Mesodermal cell (in vitro differentiated cells): ENCODE measurements around the gene EYS.
"Not testable (repeated sequence)": the region's sequence is repeated elsewhere in the genome, so short reads cannot be mapped to it uniquely, and the experiment has no call there.

Experiments used
- H3K27ac ChIP-seq: 2 replicates; pipeline ENCODE4 v1.7.0; 2013; ENCODE audit warnings: mild to moderate bottlenecking, low read depth, low read length, moderate library complexity; ENCODE audit not compliant: severe bottlenecking
- H3K36me3 ChIP-seq: 2 replicates; pipeline ENCODE4 v1.7.1; 2013; ENCODE audit warnings: mild to moderate bottlenecking, low read length, moderate library complexity; ENCODE audit not compliant: control insufficient read depth, insufficient read depth
- H3K4me1 ChIP-seq: one replicate; pipeline ENCODE4 v1.7.1; 2013; ENCODE audit warnings: mild to moderate bottlenecking, low read length; ENCODE audit not compliant: insufficient read depth, control insufficient read depth, poor library complexity, severe bottlenecking
- H3K4me3 ChIP-seq: 2 replicates; pipeline ENCODE4 v1.7.0; 2013; ENCODE audit warnings: low read length, control low read depth, mild to moderate bottlenecking; ENCODE audit not compliant: insufficient read depth, poor library complexity, severe bottlenecking; ENCODE audit errors: extremely low read depth
- H3K9me3 ChIP-seq: 2 replicates; pipeline ENCODE4 v1.7.1; 2013; ENCODE audit warnings: mild to moderate bottlenecking, low read length, moderate library complexity; ENCODE audit not compliant: control insufficient read depth
- WGBS, 2 experiments: methylation state at CpG; one replicate each; pipeline ENCODE4 v1.1.5; 2013; ENCODE audit warnings: missing lambda C conversion rate in 2 of 2; ENCODE audit not compliant: insufficient coverage in 2 of 2; 5-methylcytosine and 5-hydroxymethylcytosine counted together

The EYS gene

DNA sequence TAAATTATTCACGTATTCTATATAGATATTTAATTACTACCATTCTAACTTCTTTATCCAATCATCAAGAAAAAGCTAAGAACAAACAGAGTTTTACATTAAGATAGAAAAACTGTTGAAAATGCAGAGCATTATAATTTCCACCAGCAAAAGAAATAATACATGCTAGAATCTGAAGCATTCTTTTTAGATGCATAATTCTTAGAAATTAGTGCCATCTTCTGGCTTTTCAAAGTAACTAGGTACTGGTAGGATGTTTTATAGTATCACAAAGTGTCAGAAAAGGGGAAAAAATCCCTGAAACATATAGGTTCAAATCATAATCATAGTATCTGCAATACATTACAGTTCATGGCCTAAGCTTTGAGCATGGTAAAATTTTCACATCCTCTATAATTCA lies 1892.6 kb downstream of the EYS start:
- no peaks in the 10 kb centered on the region for H3K4me1 ChIP-seq
- no peak overlapping the region for H3K4me3 ChIP-seq
- no peaks in the 10 kb centered on the region for H3K9me3 ChIP-seq
- H3K27ac ChIP-seq = no peak overlapping the region
- no CpG with 5 or more reads among the region's 1 CpG for WGBS, 2 experiments
- H3K36me3 ChIP-seq = no peaks in the 10 kb centered on the region

DNA sequence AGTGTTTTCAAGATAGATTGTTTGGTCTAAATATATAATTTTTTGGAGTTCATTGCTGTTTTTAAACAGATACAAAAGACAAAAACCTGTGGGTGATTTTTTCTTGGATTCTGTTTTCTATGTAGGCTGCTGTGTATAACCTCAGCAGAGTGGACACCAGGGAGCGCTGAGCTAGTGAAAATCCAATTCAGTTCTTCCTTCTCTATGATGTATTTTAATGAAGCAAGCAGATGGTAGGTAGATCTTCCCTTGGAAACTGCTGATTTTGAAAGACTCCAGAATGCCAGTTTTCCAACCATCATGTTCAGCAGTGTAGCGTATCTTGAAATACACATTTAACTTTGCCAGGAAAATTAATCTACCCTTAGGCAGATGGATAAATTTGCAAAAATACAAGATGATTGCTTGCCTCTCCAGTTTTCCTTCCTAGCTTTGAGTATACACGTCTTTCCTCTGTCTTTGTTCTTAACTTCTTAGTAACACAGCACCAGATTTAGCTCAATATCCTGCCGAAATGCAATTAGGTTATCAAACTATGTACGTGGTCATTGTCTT lies 1893.4 kb downstream of the EYS start:
- Histone ChIP-seq H3K4me1 (no peaks in the 10 kb centered on the region), H3K27ac (no peak overlapping the region), H3K36me3 (no peaks in the 10 kb centered on the region), H3K4me3 (no peak overlapping the region), H3K9me3 (no peaks in the 10 kb centered on the region)
- 90 to 100% methylated on average over 1 to 3 of the region's 5 CpGs for WGBS, 2 experiments

DNA sequence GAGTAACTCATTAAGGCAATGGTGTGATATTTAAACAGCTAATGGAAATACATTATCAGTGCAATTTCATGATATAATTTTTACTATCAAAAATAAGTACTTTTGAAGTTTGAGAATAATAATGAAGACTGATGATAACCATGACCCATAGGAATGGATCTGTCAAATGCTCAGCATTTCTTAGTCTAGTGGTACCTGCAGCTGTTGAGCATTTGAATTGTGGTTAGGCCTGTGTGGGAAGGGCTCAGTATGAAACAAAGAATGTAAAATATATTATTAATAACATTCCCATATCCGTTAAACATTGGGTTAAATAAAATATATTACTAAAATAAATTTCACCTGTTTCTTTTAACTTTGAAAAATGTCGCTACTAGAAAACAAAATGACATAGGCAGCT lies 1898.5 kb downstream of the EYS start:
- WGBS, 2 experiments = no CpG with 5 or more reads among the region's 2 CpGs
- H3K4me1 ChIP-seq = peaks cover 31% of the 10 kb centered on the region
- H3K4me3 ChIP-seq = no peak overlapping the region
- H3K36me3 ChIP-seq = no peaks in the 10 kb centered on the region
- H3K27ac ChIP-seq = no peak overlapping the region
- H3K9me3 ChIP-seq = no peaks in the 10 kb centered on the region

DNA sequence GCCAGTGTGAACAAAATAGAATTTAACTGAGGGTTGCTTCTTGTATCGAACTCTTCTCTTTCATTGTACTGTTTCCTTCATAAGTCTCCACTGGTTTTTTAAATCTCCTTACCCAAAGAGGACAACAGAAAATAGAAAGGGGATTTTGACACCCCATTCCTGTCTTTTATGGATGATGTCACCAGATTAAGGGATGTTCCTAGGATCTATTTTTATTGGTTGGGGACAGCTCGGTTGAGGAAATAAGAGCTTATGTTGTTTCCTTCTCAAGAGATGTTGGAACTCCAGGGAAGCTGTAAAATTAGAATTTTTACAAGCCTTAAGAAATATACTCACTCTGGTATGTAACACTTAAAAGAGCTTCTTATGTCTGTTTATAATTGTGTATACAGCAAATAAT lies 1900.0 kb downstream of the EYS start:
- WGBS, 2 experiments = 78 to 100% methylated on average over 1 of the region's 2 CpGs
- Histone ChIP-seq H3K9me3 (no peaks in the 10 kb centered on the region), H3K4me3 (no peak overlapping the region), H3K4me1 (peaks cover 31% of the 10 kb centered on the region), H3K27ac (peak overlapping the region; percentile 93), H3K36me3 (no peaks in the 10 kb centered on the region)

DNA sequence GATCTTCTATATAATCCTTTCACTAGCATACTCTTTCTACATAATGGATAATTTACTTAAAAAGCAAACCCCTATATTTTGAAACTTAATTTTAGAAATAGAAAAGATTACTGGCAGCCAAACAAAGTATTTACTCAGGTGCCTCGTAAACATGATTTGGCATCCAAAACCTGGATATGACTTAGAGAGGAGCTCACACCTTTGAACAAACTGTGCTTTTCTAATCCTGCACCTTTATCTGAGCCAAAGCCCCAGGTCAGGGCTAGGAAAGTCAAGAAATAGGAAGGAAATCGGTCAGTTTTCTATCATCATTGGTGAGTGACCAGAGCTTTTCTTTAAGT lies 1900.5 kb downstream of the EYS start:
- peaks cover 31% of the 10 kb centered on the region for H3K4me1 ChIP-seq
- peak overlapping the region; percentile 93 for H3K27ac ChIP-seq
- no peaks in the 10 kb centered on the region for H3K9me3 ChIP-seq
- no peaks in the 10 kb centered on the region for H3K36me3 ChIP-seq
- 93 to 100% methylated on average over 1 to 2 of the region's 2 CpGs for WGBS, 2 experiments
- H3K4me3 ChIP-seq = no peak overlapping the region

- Histone ChIP-seq H3K4me1 (peaks cover 31% of the 10 kb centered on the region), H3K4me3 (no peak overlapping the region), H3K9me3 (no peaks in the 10 kb centered on the region), H3K27ac (peak overlapping the region; percentile 93), H3K36me3 (no peaks in the 10 kb centered on the region)
- 61 to 84% methylated on average over 3 of the region's 5 CpGs for WGBS, 2 experiments
These were observed 1901.0 kb downstream of the EYS start for GRCh38 chr6:63805808-63806572.

DNA sequence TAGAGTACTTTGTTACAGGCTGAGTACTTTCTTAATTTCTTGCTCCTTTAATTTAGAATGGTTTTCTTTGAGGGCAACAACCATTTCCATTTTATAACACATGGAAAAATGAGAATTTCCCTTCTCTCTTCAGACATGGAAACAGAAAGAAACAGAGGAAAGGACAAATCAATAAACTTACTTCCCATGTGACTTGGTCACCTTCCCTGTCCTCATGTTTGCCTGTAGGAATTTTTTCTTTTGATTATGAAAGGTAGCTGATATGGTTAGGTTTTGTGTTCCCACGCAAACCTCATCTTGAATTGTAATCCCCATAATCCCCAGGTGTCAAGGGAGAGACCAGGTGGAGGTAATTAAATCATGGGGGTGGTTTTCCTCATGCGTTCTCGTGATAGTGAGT lies 1901.7 kb downstream of the EYS start:
- no peaks in the 10 kb centered on the region for H3K36me3 ChIP-seq
- H3K4me1 ChIP-seq = peaks cover 31% of the 10 kb centered on the region
- peak overlapping the region; percentile 93 for H3K27ac ChIP-seq
- no CpG with 5 or more reads among the region's 3 CpGs for WGBS, 2 experiments
- H3K9me3 ChIP-seq = no peaks in the 10 kb centered on the region
- no peak overlapping the region for H3K4me3 ChIP-seq

GRCh38 chr6:63804381-63804956 lies 1902.6 kb downstream of the EYS start:
- peaks cover 31% of the 10 kb centered on the region for H3K4me1 ChIP-seq
- H3K4me3 ChIP-seq = no peak overlapping the region
- no peaks in the 10 kb centered on the region for H3K9me3 ChIP-seq
- peak overlapping the region; percentile 34 for H3K27ac ChIP-seq
- H3K36me3 ChIP-seq = no peaks in the 10 kb centered on the region

DNA sequence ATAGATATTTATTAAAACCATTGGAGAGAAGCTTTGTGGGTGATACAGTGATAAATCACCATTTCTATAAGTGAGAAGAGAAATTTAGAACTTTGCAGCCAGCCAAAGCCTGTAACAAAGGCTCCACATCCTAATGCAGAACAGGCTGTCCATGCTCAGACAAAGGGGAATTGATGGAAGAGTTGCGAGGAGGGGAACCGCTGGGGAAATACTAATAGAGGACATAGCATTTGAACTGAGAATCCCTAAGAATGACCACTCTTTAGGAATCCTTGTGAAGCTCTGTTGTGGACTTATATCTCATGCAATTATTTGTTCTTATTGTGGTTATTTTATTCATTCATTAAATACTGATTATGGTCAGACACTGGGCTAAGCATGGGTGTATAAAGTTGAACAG lies 1903.7 kb downstream of the EYS start:
- WGBS, 2 experiments = no CpG with 5 or more reads among the region's 2 CpGs
- Histone ChIP-seq H3K36me3 (no peaks in the 10 kb centered on the region), H3K4me1 (peaks cover 31% of the 10 kb centered on the region), H3K9me3 (no peaks in the 10 kb centered on the region), H3K27ac (no peak overlapping the region), H3K4me3 (no peak overlapping the region)

GRCh38 chr6:63802606-63803206 lies 1904.3 kb downstream of the EYS start:
- WGBS, 2 experiments = 60 to 100% methylated on average over 1 of the region's 2 CpGs
- H3K36me3 ChIP-seq = no peaks in the 10 kb centered on the region
- H3K27ac ChIP-seq = no peak overlapping the region

DNA sequence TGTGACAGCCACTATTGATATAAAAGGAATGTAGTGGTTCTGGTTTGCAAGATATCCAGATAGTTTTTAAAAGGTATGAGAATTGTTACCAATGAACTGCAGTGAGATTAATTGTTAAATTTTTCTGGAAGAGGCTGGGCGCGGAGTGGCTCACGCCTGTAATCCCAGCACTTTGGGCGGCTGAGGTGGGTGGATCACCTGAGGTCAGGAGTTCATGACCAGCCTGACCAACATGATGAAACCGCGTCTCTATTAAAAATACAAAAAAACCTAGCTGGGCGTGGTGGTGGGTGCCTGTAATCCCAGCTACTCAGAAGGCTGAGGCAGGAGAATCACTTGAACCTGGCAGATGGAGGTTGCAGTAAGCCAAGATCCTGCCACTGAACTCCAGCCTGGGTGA lies 1906.6 kb downstream of the EYS start:
- H3K9me3 ChIP-seq, H3K27ac ChIP-seq, H3K4me3 ChIP-seq, H3K36me3 ChIP-seq: not testable (repeated sequence)
- peaks cover 12% of the 10 kb centered on the region for H3K4me1 ChIP-seq
- WGBS, 2 experiments = 93% methylated on average over 4 to 6 of the region's 7 CpGs

More at GRCh38 chr6:63802606-63803206, 1904.3 kb downstream of the EYS start:
- H3K4me3 ChIP-seq = no peak overlapping the region
- peaks cover 31% of the 10 kb centered on the region for H3K4me1 ChIP-seq
- no peaks in the 10 kb centered on the region for H3K9me3 ChIP-seq
